H9 (cell line): Measurements from ENCODE around the gene SCN8A. TPM values are rescaled to one million over a fixed set of nuclear protein-coding genes. Genes with fewer than 3 reads are reported as not detected.

Source experiments
- DNase-seq: peaks from one replicate; pipeline ENCODE4 v3.0.0-alpha.2; 2017
- H2AFZ ChIP-seq: one replicate; pipeline ENCODE4 v1.6.1; 2013; ENCODE audit warnings: mild to moderate bottlenecking, low read length, control low read depth, moderate library complexity
- H2AK5ac ChIP-seq: 2 replicates; pipeline ENCODE4 v1.6.1; 2013; ENCODE audit warnings: low read length, control low read depth, mixed read lengths; ENCODE audit not compliant: insufficient read length
- H2BK120ac ChIP-seq: one replicate; pipeline ENCODE4 v1.6.1; 2013; ENCODE audit warnings: low read depth, mild to moderate bottlenecking, low read length, control low read depth, inconsistent platforms; ENCODE audit not compliant: poor library complexity, severe bottlenecking
- H2BK12ac ChIP-seq: 2 replicates; pipeline ENCODE4 v1.6.1; 2013; ENCODE audit warnings: low read length, control low read depth, mixed read lengths, low read depth; ENCODE audit not compliant: insufficient read length
- H2BK15ac ChIP-seq: 2 replicates; pipeline ENCODE4 v1.6.1; 2013; ENCODE audit warnings: low read depth, low read length, control low read depth
- H2BK20ac ChIP-seq: one replicate; pipeline ENCODE4 v1.6.1; 2013; ENCODE audit warnings: low read depth, mild to moderate bottlenecking, low read length, control low read depth, inconsistent platforms; ENCODE audit not compliant: poor library complexity, severe bottlenecking
- H2BK5ac ChIP-seq: 2 replicates; pipeline ENCODE4 v1.6.1; 2013; ENCODE audit warnings: low read length, control low read depth, mixed read lengths; ENCODE audit not compliant: insufficient read length
- H3K14ac ChIP-seq: 2 replicates; pipeline ENCODE4 v1.6.1; 2013; ENCODE audit warnings: low read length, control low read depth; ENCODE audit not compliant: insufficient read depth
- H3K18ac ChIP-seq: 2 replicates; pipeline ENCODE4 v1.6.1; 2013; ENCODE audit warnings: low read depth, mild to moderate bottlenecking, mixed read lengths, low read length, control low read depth; ENCODE audit not compliant: insufficient read length
- H3K23ac ChIP-seq: 2 replicates; pipeline ENCODE4 v1.6.1; 2013; ENCODE audit warnings: low read length, control low read depth, mixed read lengths, low read depth; ENCODE audit not compliant: insufficient read length
- H3K23me2 ChIP-seq: 2 replicates; pipeline ENCODE4 v1.6.1; 2013; ENCODE audit warnings: low read depth, mild to moderate bottlenecking, mixed read lengths, low read length, control low read depth; ENCODE audit not compliant: insufficient read length, poor library complexity, severe bottlenecking
- H3K27ac ChIP-seq: 2 replicates; pipeline ENCODE4 v1.5.1; 2013; ENCODE audit warnings: low read length, control low read depth, mixed read lengths, low read depth; ENCODE audit not compliant: insufficient read length
- H3K27me3 ChIP-seq: 2 replicates; pipeline ENCODE4 v1.6.1; 2013; ENCODE audit warnings: low read length, control low read depth, inconsistent platforms; ENCODE audit not compliant: insufficient read depth
- H3K4ac ChIP-seq: 2 replicates; pipeline ENCODE4 v1.6.1; 2013; ENCODE audit warnings: low read depth, mild to moderate bottlenecking, control low read depth, inconsistent platforms, low read length, moderate library complexity
- H3K4me1 ChIP-seq: 2 replicates; pipeline ENCODE4 v1.6.1; 2013; ENCODE audit warnings: low read length, control low read depth, inconsistent platforms; ENCODE audit not compliant: insufficient read depth
- H3K4me2 ChIP-seq: 2 replicates; pipeline ENCODE4 v1.6.1; 2013; ENCODE audit warnings: low read length, control low read depth, mixed read lengths; ENCODE audit not compliant: insufficient read length, insufficient read depth
- H3K56ac ChIP-seq: 2 replicates; pipeline ENCODE4 v1.6.1; 2013; ENCODE audit warnings: low read depth, mild to moderate bottlenecking, mixed read lengths, low read length, control low read depth; ENCODE audit not compliant: insufficient read length
- H3K79me1 ChIP-seq: 2 replicates; pipeline ENCODE4 v1.6.1; 2013; ENCODE audit warnings: low read depth, mild to moderate bottlenecking, moderate library complexity, low read length, control low read depth, inconsistent platforms; ENCODE audit not compliant: insufficient read depth, poor library complexity, severe bottlenecking
- H3K79me2 ChIP-seq: 2 replicates; pipeline ENCODE4 v1.6.1; 2013; ENCODE audit warnings: low read length, control low read depth, inconsistent platforms; ENCODE audit not compliant: insufficient read depth
- H3K9ac ChIP-seq: 2 replicates; pipeline ENCODE4 v1.6.1; 2013; ENCODE audit warnings: low read length, control low read depth, mixed read lengths; ENCODE audit not compliant: insufficient read length; ENCODE audit errors: extremely low read depth
- H3K9me3 ChIP-seq: one replicate; pipeline ENCODE4 v1.6.1; 2013; ENCODE audit warnings: low read depth, low read length, inconsistent platforms; ENCODE audit not compliant: control insufficient read depth
- H3T11ph ChIP-seq: one replicate; pipeline ENCODE4 v1.6.1; 2013; ENCODE audit warnings: mild to moderate bottlenecking, low read length, control low read depth, inconsistent platforms
- H4K20me1 ChIP-seq: one replicate; pipeline ENCODE4 v1.6.1; 2013; ENCODE audit not compliant: control insufficient read depth, insufficient read length, insufficient read depth
- H4K5ac ChIP-seq: 2 replicates; pipeline ENCODE4 v1.6.1; 2013; ENCODE audit warnings: low read depth, mild to moderate bottlenecking, mixed read lengths, low read length, control low read depth; ENCODE audit not compliant: insufficient read length
- H4K8ac ChIP-seq: replicated peaks from 2 replicates; pipeline ENCODE4 v1.6.1; 2013; ENCODE audit warnings: low read length, control low read depth, mixed read lengths, low read depth; ENCODE audit not compliant: insufficient read length
- H4K91ac ChIP-seq: 2 replicates; pipeline ENCODE4 v1.6.1; 2013; ENCODE audit warnings: low read depth, mild to moderate bottlenecking, moderate library complexity, mixed read lengths, low read length, control low read depth; ENCODE audit not compliant: insufficient read length
- H3K27ac Mint-ChIP-seq, 3 experiments: 2 replicates in 2 of 3; 3 replicates in 1 of 3; pipeline ENCODE4 v1.8.0; 2020 to 2021; ENCODE audit warnings: mixed read lengths in 3 of 3, mild to moderate bottlenecking in 1 of 3, moderate library complexity in 1 of 3
- H3K27me3 Mint-ChIP-seq: 2 replicates; pipeline ENCODE4 v1.8.0; 2021; ENCODE audit warnings: low read depth, mild to moderate bottlenecking, moderate library complexity, mixed read lengths
- H3K36me3 Mint-ChIP-seq, 3 experiments: 2 replicates in 2 of 3; 3 replicates in 1 of 3; pipeline ENCODE4 v1.8.0; 2020 to 2021; ENCODE audit warnings: low read depth in 3 of 3, mixed read lengths in 3 of 3; ENCODE audit not compliant: insufficient read depth in 1 of 3
- H3K4me1 Mint-ChIP-seq, 2 experiments: 2 replicates each; pipeline ENCODE4 v1.8.0; 2020; ENCODE audit warnings: mixed read lengths in 2 of 2
- H3K4me3 Mint-ChIP-seq, 2 experiments: 2 replicates in 1 of 2; 3 replicates in 1 of 2; pipeline ENCODE4 v1.8.0; 2020 to 2021; ENCODE audit warnings: mild to moderate bottlenecking in 2 of 2, mixed read lengths in 2 of 2, moderate library complexity in 1 of 2
- H3K9me3 Mint-ChIP-seq, 2 experiments: 2 replicates in 1 of 2; 3 replicates in 1 of 2; pipeline ENCODE4 v1.8.0; 2020; ENCODE audit warnings: mild to moderate bottlenecking in 2 of 2, mixed read lengths in 2 of 2, moderate library complexity in 1 of 2
- WGBS: extraction: QIAGEN DNeasy Blood & Tissue Kit; methylation state at CpG from one replicate; pipeline ENCODE4 v1.1.7; 2013; ENCODE audit warnings: missing lambda C conversion rate, low lambda C conversion rate, mixed read lengths; ENCODE audit not compliant: insufficient read length; ENCODE audit errors: extremely low coverage; 5-methylcytosine and 5-hydroxymethylcytosine counted together
- total RNA-seq: library from RNA; stranded (reverse); gene quantifications from 2 replicates; pipeline ENCODE4 v1.2.1, GENCODE V29; 2021
- TF ChIP-seq, protein P1 (sequence below): fragments of 200-600 bp; sonication (generic); conservative IDR thresholded peaks from 3 replicates; pipeline ENCODE4 v1.8.0; 2021; ENCODE audit warnings: antibody characterized with exemption, mild to moderate bottlenecking

Gene SCN8A
- total RNA-seq, 1 experiment from 2014 or later = 15.2 TPM

- Histone ChIP-seq H3K23me2 (no peaks in the 10 kb centered on the region), H2AFZ (no peak overlapping the region), H4K5ac (no peak overlapping the region), H3K23ac (no peak overlapping the region), H3K4me2 (no peak overlapping the region), H4K91ac (no peak overlapping the region), H2BK5ac (no peak overlapping the region), H3K56ac (no peak overlapping the region), H3K18ac (no peak overlapping the region), H2AK5ac (no peak overlapping the region), H3T11ph (no peak overlapping the region), H2BK12ac (no peak overlapping the region), H3K14ac (no peak overlapping the region), H3K27me3 (no peaks in the 10 kb centered on the region), H3K79me1 (no peaks in the 10 kb centered on the region), H4K20me1 (no peaks in the 10 kb centered on the region), H4K8ac (no peak overlapping the region), H3K27ac (no peak overlapping the region), H2BK20ac (no peak overlapping the region), H3K79me2 (no peaks in the 10 kb centered on the region), H3K9ac (no peak overlapping the region), H3K4ac (no peak overlapping the region), H2BK120ac (no peak overlapping the region), H3K4me1 (peaks cover 2% of the 10 kb centered on the region; the same call in 1 of the 2 replicates), H3K9me3 (no peaks in the 10 kb centered on the region), H2BK15ac (no peak overlapping the region)
- Mint-ChIP-seq H3K9me3 (no peaks in the 10 kb centered on the region), H3K27me3 (peaks cover 17% of the 10 kb centered on the region), H3K4me1 (peaks cover 68 to 85% of the 10 kb centered on the region in 2 experiments), H3K4me3 (no peak overlapping the region), H3K27ac (peak overlapping the region in 2 of 3 experiments; percentile 50 to 86; a peak in 2 of 7 replicates), H3K36me3 (peaks cover 0 to 5% (median 3%) of the 10 kb centered on the region in 3 experiments; a peak in 3 of 7 replicates)
- TF ChIP-seq, protein P1, sequence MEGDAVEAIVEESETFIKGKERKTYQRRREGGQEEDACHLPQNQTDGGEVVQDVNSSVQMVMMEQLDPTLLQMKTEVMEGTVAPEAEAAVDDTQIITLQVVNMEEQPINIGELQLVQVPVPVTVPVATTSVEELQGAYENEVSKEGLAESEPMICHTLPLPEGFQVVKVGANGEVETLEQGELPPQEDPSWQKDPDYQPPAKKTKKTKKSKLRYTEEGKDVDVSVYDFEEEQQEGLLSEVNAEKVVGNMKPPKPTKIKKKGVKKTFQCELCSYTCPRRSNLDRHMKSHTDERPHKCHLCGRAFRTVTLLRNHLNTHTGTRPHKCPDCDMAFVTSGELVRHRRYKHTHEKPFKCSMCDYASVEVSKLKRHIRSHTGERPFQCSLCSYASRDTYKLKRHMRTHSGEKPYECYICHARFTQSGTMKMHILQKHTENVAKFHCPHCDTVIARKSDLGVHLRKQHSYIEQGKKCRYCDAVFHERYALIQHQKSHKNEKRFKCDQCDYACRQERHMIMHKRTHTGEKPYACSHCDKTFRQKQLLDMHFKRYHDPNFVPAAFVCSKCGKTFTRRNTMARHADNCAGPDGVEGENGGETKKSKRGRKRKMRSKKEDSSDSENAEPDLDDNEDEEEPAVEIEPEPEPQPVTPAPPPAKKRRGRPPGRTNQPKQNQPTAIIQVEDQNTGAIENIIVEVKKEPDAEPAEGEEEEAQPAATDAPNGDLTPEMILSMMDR = no peak
- DNase-seq = no peak
- no CpG with 5 or more reads among the region's 6 CpGs for WGBS
These were observed 245.8 kb downstream of the SCN8A start for GRCh38 chr12:51836827-51837173.
